SU-DHL-6 (cell line): Measurements from ENCODE around the gene DIPK2B.

Experiments used
- H2AFZ ChIP-seq: fragments of 200-600 bp; sonication (generic); 2 replicates; pipeline ENCODE4 v1.6.1; 2014; ENCODE audit warnings: low read depth, mild to moderate bottlenecking, moderate library complexity, mixed read lengths, antibody characterized with exemption, low read length; ENCODE audit not compliant: severe bottlenecking
- H3F3A ChIP-seq: fragments of 200-600 bp; shearing (Covaris generic); 2 replicates; pipeline ENCODE4 v1.6.0; 2016; ENCODE audit warnings: antibody characterized with exemption, mild to moderate bottlenecking; ENCODE audit not compliant: insufficient read depth
- H3K27ac ChIP-seq: fragments of 200-600 bp; sonication (generic); 2 replicates; pipeline ENCODE4 v1.5.1; 2016; ENCODE audit warnings: low read depth, mild to moderate bottlenecking, low read length, moderate library complexity, mixed read lengths
- H3K27me3 ChIP-seq: fragments of 200-600 bp; sonication (generic), shearing (Covaris generic); 2 replicates; pipeline ENCODE4 v1.6.0; 2014; ENCODE audit warnings: mild to moderate bottlenecking, low read length
- H3K36me3 ChIP-seq: fragments of 200-600 bp; sonication (generic); 2 replicates; pipeline ENCODE4 v1.6.1; 2014; ENCODE audit warnings: mild to moderate bottlenecking, low read length, mixed read lengths
- H3K4me2 ChIP-seq: fragments of 300-600, 200-600 bp; shearing (Covaris generic), sonication (generic); 2 replicates; pipeline ENCODE4 v1.6.0; 2014; ENCODE audit warnings: low read length, low read depth, mild to moderate bottlenecking; ENCODE audit not compliant: poor library complexity, severe bottlenecking
- H3K4me3 ChIP-seq: fragments of 200-600 bp; sonication (generic); 2 replicates; pipeline ENCODE4 v1.5.1; 2014; ENCODE audit warnings: antibody characterized with exemption, low read length, mild to moderate bottlenecking, mixed read lengths; ENCODE audit not compliant: insufficient read depth, poor library complexity, severe bottlenecking
- H3K79me2 ChIP-seq: fragments of 200-600 bp; sonication (generic); 2 replicates; pipeline ENCODE4 v1.6.1; 2014; ENCODE audit warnings: mild to moderate bottlenecking, low read length, moderate library complexity; ENCODE audit not compliant: insufficient read depth
- H3K9ac ChIP-seq: fragments of 200-600 bp; sonication (generic); 2 replicates; pipeline ENCODE4 v1.7.0; 2014; ENCODE audit warnings: mild to moderate bottlenecking, low read length
- H3K9me2 ChIP-seq: fragments of 200-600 bp; sonication (generic); replicated peaks from 2 replicates; pipeline ENCODE4 v1.6.1; 2014; ENCODE audit warnings: low read length; ENCODE audit not compliant: insufficient read depth
- H3K9me3 ChIP-seq: fragments of 200-600 bp; sonication (generic); 2 replicates; pipeline ENCODE4 v1.6.1; 2014; ENCODE audit warnings: low read length, mixed read lengths; ENCODE audit not compliant: insufficient read depth
- H4K20me1 ChIP-seq: fragments of 200-600 bp; sonication (generic); 2 replicates; pipeline ENCODE4 v1.6.1; 2014; ENCODE audit warnings: low read depth, mild to moderate bottlenecking, antibody characterized with exemption, low read length, moderate library complexity, mixed read lengths
- CTCF ChIP-seq: fragments of 200-600 bp; sonication (generic); IDR thresholded peaks from one replicate; pipeline ENCODE4 v1.5.1; 2017; ENCODE audit warnings: antibody characterized with exemption, mild to moderate bottlenecking, low read length, moderate library complexity; ENCODE audit not compliant: insufficient read depth, poor library complexity, severe bottlenecking
- EZH2phosphoT487 ChIP-seq: fragments of 200-600 bp; sonication (generic), shearing (Covaris generic); conservative IDR thresholded peaks from 2 replicates; pipeline ENCODE4 v1.6.1; 2018; ENCODE audit warnings: mild to moderate bottlenecking, antibody characterized with exemption, low read length, moderate library complexity, mixed read lengths

Gene DIPK2B

GRCh38 chrX:45233531-45233930, 32.9 kb upstream of the DIPK2B start:
- H2AFZ ChIP-seq: no peak overlapping the region
- TF ChIP-seq EZH2phosphoT487 (no peak), CTCF (no peak)
- H4K20me1 ChIP-seq: no peaks in the 10 kb centered on the region
- no peak overlapping the region for H3K27ac ChIP-seq
- no peaks in the 10 kb centered on the region for H3K36me3 ChIP-seq
- H3F3A ChIP-seq: no peaks in the 10 kb centered on the region
- H3K9me3 ChIP-seq: no peaks in the 10 kb centered on the region
- no peak overlapping the region for H3K4me2 ChIP-seq
- H3K4me3 ChIP-seq: no peak overlapping the region
- no peaks in the 10 kb centered on the region for H3K79me2 ChIP-seq
- no peaks in the 10 kb centered on the region for H3K9me2 ChIP-seq
- H3K27me3 ChIP-seq: no peaks in the 10 kb centered on the region
- no peak overlapping the region for H3K9ac ChIP-seq

GRCh38 chrX:45232139-45232538, 31.5 kb upstream of the DIPK2B start:
- Histone ChIP-seq H3K9ac (no peak overlapping the region), H3K9me3 (no peaks in the 10 kb centered on the region), H3K79me2 (no peaks in the 10 kb centered on the region), H3K36me3 (no peaks in the 10 kb centered on the region), H4K20me1 (no peaks in the 10 kb centered on the region), H2AFZ (no peak overlapping the region), H3F3A (no peaks in the 10 kb centered on the region), H3K4me3 (no peak overlapping the region), H3K27ac (no peak overlapping the region), H3K4me2 (no peak overlapping the region), H3K27me3 (no peaks in the 10 kb centered on the region), H3K9me2 (no peaks in the 10 kb centered on the region)
- TF ChIP-seq CTCF (no peak), EZH2phosphoT487 (no peak)

GRCh38 chrX:45230410-45230809, 29.7 kb upstream of the DIPK2B start:
- Histone ChIP-seq H3K79me2 (no peaks in the 10 kb centered on the region), H3K27me3 (no peaks in the 10 kb centered on the region), H3K4me3 (no peak overlapping the region), H2AFZ (no peak overlapping the region), H3K36me3 (no peaks in the 10 kb centered on the region), H3K9me3 (no peaks in the 10 kb centered on the region), H3F3A (no peaks in the 10 kb centered on the region), H4K20me1 (no peaks in the 10 kb centered on the region), H3K27ac (no peak overlapping the region), H3K9ac (no peak overlapping the region), H3K4me2 (no peak overlapping the region), H3K9me2 (no peaks in the 10 kb centered on the region)
- TF ChIP-seq CTCF (no peak), EZH2phosphoT487 (no peak)
